ENCODE results near the gene FRY. TPM values are rescaled to one million over a fixed set of nuclear protein-coding genes. Genes with fewer than 3 reads are reported as not detected.

The FRY gene
- total and polyA plus RNA-seq, 2 of the 13 experiments (the other 11 are each of a cell fraction or from before 2014, with no cell fraction given) = 8.2 to 13.1 TPM

DNA sequence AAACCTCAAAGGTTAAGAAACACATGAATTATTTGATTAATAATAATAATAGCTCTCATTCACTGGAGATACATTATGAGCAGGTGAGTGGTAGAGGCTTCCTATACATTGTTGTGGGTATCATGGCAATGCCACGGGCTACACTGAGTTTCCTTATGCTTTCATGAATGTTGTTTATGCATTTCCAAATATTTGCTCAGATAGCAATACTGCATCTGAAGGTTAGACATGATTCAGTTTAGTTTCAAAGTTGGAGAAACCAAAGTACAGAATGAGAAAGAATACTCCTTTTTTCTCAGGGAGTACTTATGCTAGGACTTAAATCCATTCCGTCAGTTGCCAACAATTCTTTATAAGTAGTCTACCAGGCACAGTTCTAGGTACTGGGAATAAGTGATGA, 108.5 kb downstream of the FRY start (continued):
- TF ChIP-seq HNRNPK (IDR thresholded peaks at IDR 0.05; ENCODE audit: low read depth, low read length, poor library complexity, severe bottlenecking) (no peak), ZNF878 (CRISPR knock-in tag; IDR thresholded peaks at IDR 0.05) (no peak), CBFB (CRISPR knock-in tag; IDR thresholded peaks at IDR 0.05) (no peak), ELF3 (CRISPR knock-in tag; IDR thresholded peaks at IDR 0.05) (peak; percentile 62), ZNF589 (CRISPR knock-in tag; conservative IDR thresholded peaks at IDR 0.05) (no peak), ZNF180 (CRISPR knock-in tag; IDR thresholded peaks at IDR 0.05; ENCODE audit: borderline replicate concordance, low read depth) (no peak), FOXA1 (IDR thresholded peaks at IDR 0.05) (no peak), FOXA1 (CRISPR knock-in tag; IDR thresholded peaks at IDR 0.05) (0 out of 2 replicates have a peak, but pooled peaks have one; percentile 27), RARA (CRISPR knock-in tag; IDR thresholded peaks at IDR 0.05) (peak; percentile 22; the same call in 1 of the 2 replicates), NCOA2 (CRISPR knock-in tag; IDR thresholded peaks at IDR 0.05) (peak; percentile 58), EEA1 (CRISPR knock-in tag; IDR thresholded peaks at IDR 0.05; ENCODE audit: borderline replicate concordance) (no peak), ZNF503 (CRISPR knock-in tag; IDR thresholded peaks at IDR 0.05) (no peak), TRIM24 (CRISPR knock-in tag; IDR thresholded peaks at IDR 0.05) (no peak), ZFAT (CRISPR knock-in tag; conservative IDR thresholded peaks at IDR 0.05) (no peak), SNRNP70 (IDR thresholded peaks at IDR 0.05; ENCODE audit: low read depth, low read length) (no peak), FOXP1 (IDR thresholded peaks at IDR 0.05) (no peak), FOXP1 (CRISPR knock-in tag; IDR thresholded peaks at IDR 0.05) (peak; percentile 80), ZHX1 (CRISPR knock-in tag; IDR thresholded peaks at IDR 0.05; ENCODE audit: low read depth) (no peak), SETDB1 (CRISPR knock-in tag; IDR thresholded peaks at IDR 0.05; ENCODE audit: borderline replicate concordance) (no peak), GRHL1 (CRISPR knock-in tag; conservative IDR thresholded peaks at IDR 0.05) (no peak), HNF4A (CRISPR knock-in tag; IDR thresholded peaks at IDR 0.05) (peak; percentile 58; the same call in 1 of the 2 replicates), ZFP1 (CRISPR knock-in tag; IDR thresholded peaks at IDR 0.05) (no peak), THAP11 (CRISPR knock-in tag; IDR thresholded peaks at IDR 0.05) (0 out of 2 replicates have a peak, but pooled peaks have one; percentile 13)
- TF ChIP-seq, protein P1, sequence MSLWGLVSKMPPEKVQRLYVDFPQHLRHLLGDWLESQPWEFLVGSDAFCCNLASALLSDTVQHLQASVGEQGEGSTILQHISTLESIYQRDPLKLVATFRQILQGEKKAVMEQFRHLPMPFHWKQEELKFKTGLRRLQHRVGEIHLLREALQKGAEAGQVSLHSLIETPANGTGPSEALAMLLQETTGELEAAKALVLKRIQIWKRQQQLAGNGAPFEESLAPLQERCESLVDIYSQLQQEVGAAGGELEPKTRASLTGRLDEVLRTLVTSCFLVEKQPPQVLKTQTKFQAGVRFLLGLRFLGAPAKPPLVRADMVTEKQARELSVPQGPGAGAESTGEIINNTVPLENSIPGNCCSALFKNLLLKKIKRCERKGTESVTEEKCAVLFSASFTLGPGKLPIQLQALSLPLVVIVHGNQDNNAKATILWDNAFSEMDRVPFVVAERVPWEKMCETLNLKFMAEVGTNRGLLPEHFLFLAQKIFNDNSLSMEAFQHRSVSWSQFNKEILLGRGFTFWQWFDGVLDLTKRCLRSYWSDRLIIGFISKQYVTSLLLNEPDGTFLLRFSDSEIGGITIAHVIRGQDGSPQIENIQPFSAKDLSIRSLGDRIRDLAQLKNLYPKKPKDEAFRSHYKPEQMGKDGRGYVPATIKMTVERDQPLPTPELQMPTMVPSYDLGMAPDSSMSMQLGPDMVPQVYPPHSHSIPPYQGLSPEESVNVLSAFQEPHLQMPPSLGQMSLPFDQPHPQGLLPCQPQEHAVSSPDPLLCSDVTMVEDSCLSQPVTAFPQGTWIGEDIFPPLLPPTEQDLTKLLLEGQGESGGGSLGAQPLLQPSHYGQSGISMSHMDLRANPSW (CRISPR knock-in tag; IDR thresholded peaks at IDR 0.05; ENCODE audit: borderline replicate concordance) = no peak

All from HepG2 (cell line).